SK-N-MC (cell line): ENCODE results near the gene LPCAT3.

Experiments
- EZH2 ChIP-seq: fragments of 200-600 bp; sonication (generic); IDR thresholded peaks from one replicate; pipeline ENCODE4 v1.6.1; 2017; ENCODE audit warnings: antibody characterized with exemption
- POLR2AphosphoS5 ChIP-seq: IDR thresholded peaks from 2 replicates; pipeline ENCODE4 v1.6.1; 2012; ENCODE audit warnings: mild to moderate bottlenecking, low read depth, low read length, borderline replicate concordance

DNA sequence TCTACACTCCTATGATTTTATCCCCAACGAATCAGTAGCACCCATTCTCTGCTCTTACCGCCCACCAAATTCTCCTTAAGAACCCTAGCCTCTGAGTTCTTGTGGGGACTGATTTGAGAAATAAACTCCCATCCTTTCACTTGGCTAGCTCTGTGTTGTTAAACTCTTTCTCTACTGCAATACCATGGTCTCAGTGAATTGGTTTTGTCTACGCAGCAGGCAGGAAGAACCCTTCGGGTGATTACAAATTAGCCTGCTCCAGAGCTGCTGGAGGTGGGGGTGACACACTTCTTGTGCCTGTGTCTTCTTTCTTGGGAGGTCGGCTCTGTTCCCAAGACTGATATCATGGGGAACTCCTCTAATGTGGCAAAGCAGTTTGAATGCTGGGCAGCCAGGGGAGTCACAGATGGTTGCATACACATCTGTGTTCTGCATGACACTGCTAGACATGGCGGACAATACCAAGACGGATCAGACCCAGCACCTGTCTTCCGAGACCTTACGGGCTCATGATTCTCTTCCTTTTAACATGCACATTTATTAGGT is 40.6 kb upstream of the LPCAT3 start:
- TF ChIP-seq EZH2 = no peak
- TF ChIP-seq POLR2AphosphoS5 = no peak
